Measurements from ENCODE around the gene GATD1. TPM values are rescaled to one million over a fixed set of nuclear protein-coding genes. Genes with fewer than 3 reads are reported as not detected.
A peak's percentile ranks its signal among the peaks of the same experiment; 100 is the strongest.

GATD1 gene
- total RNA-seq, 1 donor from 2014 or later: 26.2 TPM

DNA sequence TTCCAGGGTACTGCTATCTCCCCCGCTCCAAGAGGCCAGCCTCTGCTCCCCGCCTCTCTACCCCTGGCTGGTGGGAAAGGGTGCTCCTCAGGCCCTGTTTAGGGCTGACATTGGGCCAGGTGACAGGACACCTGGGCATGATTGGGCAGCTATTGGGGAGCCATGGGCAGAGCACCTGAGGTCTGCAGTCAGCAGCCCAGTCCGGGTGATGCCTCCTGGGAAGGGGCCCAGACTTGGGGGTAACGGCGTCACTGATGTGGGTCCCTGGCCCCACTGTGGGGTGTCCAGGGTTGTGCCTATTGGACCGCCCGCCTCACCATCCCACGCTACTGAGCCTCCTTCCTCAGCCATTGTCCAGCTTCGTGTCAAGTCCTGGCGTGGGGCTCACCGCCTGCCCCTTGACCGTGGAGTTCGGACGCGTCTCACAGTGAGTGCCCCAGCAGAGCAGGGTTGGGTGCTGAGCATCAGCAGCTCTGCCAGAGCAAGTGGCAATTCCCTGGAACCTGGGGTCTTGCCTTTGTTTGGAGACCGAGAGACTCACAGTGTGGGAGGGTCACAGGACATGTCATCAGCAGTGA, 2.8 kb upstream of the GATD1 start:
- Histone ChIP-seq H3K4me3 (no peak overlapping the region), H3K27ac (replicated peaks) (no peak overlapping the region), H3K4me1 (peaks cover 50% of the 10 kb centered on the region), H3K9me3 (replicated peaks) (no peaks in the 10 kb centered on the region), H3K27me3 (ENCODE audit: low read depth) (no peaks in the 10 kb centered on the region), H3K36me3 (no peaks in the 10 kb centered on the region)
- TF ChIP-seq, protein P1, sequence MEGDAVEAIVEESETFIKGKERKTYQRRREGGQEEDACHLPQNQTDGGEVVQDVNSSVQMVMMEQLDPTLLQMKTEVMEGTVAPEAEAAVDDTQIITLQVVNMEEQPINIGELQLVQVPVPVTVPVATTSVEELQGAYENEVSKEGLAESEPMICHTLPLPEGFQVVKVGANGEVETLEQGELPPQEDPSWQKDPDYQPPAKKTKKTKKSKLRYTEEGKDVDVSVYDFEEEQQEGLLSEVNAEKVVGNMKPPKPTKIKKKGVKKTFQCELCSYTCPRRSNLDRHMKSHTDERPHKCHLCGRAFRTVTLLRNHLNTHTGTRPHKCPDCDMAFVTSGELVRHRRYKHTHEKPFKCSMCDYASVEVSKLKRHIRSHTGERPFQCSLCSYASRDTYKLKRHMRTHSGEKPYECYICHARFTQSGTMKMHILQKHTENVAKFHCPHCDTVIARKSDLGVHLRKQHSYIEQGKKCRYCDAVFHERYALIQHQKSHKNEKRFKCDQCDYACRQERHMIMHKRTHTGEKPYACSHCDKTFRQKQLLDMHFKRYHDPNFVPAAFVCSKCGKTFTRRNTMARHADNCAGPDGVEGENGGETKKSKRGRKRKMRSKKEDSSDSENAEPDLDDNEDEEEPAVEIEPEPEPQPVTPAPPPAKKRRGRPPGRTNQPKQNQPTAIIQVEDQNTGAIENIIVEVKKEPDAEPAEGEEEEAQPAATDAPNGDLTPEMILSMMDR (IDR thresholded peaks at IDR 0.05; ENCODE audit: borderline replicate concordance): no peak
- DNase-seq: no peak
- intact Hi-C loops (cut with micrococcal nuclease): no loop called here

DNA sequence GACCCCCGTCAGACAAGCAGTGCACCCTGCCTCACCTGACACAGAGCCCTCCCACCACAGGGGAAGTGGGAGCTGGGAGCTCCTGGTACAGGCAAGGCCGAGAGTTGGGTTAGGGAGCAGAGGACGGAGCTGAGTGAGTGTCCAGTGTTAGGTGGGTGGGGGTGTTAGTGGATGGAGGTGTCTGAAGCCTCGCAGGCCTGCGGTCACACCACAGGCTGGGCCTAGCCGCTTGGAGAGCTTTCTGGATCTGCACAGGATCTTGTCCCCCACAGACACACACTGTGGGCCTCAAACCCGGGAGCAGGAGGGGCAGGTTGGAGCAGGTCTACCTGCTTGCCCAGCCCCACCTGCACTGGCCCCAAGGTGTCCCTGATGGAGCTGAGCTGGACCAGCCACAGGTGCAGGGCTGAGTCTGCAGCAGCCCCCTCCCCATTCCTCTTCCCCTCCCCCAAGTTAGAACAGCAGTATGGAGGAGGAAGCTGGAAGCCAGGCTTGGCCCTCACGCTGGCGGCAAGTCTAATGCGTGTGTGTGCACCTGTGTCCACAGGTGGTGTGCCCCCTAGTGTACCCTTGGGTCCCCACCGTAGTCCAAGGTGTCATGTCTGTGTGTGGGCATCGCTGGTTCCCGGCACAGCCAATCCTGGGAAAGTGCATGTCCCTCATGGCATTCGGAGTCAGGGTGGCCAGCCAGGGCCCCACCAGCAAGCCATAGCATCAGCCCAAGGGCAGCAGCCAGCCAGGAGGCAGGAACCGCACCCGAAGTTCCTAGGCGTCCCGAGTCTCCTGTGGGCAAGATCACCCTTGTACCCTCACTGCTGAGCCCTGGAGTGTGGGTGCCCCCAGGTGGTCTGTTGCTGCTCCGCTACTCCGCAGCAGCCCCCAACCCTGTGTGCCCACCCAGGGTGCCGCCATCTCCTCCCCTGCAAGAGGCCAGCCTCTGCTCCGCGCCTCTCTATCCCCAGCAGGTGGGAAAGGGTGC, 2.0 kb upstream of the GATD1 start:
- intact Hi-C loops (cut with micrococcal nuclease): no loop called here
- H3K27ac ChIP-seq (replicated peaks): no peak overlapping the region
- H3K4me1 ChIP-seq: peaks cover 55% of the 10 kb centered on the region
- no peaks in the 10 kb centered on the region for H3K27me3 ChIP-seq (ENCODE audit: low read depth)
- H3K4me3 ChIP-seq: no peak overlapping the region
- DNase-seq: no peak
- TF ChIP-seq, protein P1 (IDR thresholded peaks at IDR 0.05; ENCODE audit: borderline replicate concordance): no peak
- no peaks in the 10 kb centered on the region for H3K9me3 ChIP-seq (replicated peaks)
- H3K36me3 ChIP-seq: no peaks in the 10 kb centered on the region

DNA sequence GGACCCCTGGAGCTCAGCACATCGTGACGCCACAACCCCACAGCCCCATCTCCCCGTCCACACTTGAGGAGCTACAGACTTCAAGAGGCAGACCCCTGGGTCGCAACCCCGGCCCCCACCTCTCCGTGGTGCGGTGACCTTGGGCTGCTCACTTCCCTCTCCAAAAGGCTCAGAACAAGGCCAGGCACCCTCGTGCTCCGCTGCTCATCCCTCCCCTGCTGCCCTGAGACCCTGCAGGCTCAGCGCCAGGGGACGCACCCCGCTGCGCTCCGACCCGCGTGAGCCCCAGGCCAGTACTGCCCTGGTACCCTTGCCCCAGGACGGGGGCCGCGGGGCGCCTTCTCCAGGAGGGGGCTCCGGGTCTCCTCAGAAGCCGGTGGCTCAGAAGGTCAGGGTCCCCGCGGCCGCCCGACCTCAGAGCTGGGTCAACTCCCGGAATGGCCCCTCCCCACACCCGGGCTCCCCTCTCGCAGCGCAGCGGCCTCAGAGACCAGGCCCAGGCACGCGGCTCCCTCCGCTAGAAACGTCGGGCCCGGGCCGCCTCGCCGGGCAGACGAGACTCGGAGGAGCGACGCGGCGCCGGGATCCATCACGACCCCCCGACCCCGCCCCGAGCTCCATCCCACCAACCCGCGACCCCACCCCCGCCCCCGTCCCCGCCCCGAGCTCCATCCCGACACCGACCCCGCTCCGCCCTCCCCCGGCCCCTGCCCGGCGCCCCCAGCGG, 563 bp downstream of the GATD1 start:
- Histone ChIP-seq H3K27me3 (ENCODE audit: low read depth) (no peaks in the 10 kb centered on the region), H3K36me3 (peaks cover 20% of the 10 kb centered on the region), H3K4me3 (peak overlapping the region; percentile 94), H3K9me3 (replicated peaks) (no peaks in the 10 kb centered on the region), H3K4me1 (peaks cover 54% of the 10 kb centered on the region), H3K27ac (replicated peaks) (peak overlapping the region; percentile 87)
- intact Hi-C loops (cut with micrococcal nuclease): no loop called here
- TF ChIP-seq, protein P1 (IDR thresholded peaks at IDR 0.05; ENCODE audit: borderline replicate concordance): no peak
- no peak for DNase-seq

DNA sequence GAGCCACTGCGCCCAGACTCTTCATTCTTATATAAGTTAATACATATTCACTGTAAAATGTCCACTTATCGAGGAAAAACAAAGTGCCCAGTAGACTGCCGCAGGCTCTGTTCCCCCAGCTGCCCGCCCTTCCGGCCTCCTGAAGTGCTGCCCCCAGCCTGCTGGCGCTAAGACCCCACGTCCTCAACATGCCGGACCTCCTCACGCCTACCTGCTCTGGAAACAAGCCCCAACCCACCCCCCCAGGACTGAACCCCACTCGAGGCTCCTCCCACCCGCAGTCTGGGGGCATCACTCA, 1.1 kb downstream of the GATD1 start:
- Histone ChIP-seq H3K27me3 (ENCODE audit: low read depth) (no peaks in the 10 kb centered on the region), H3K9me3 (replicated peaks) (no peaks in the 10 kb centered on the region), H3K4me1 (peaks cover 54% of the 10 kb centered on the region), H3K4me3 (peak overlapping the region; percentile 94), H3K36me3 (peaks cover 26% of the 10 kb centered on the region), H3K27ac (replicated peaks) (no peak overlapping the region)
- intact Hi-C loops (cut with micrococcal nuclease): no loop called here
- TF ChIP-seq, protein P1 (IDR thresholded peaks at IDR 0.05; ENCODE audit: borderline replicate concordance): no peak
- no peak for DNase-seq

DNA sequence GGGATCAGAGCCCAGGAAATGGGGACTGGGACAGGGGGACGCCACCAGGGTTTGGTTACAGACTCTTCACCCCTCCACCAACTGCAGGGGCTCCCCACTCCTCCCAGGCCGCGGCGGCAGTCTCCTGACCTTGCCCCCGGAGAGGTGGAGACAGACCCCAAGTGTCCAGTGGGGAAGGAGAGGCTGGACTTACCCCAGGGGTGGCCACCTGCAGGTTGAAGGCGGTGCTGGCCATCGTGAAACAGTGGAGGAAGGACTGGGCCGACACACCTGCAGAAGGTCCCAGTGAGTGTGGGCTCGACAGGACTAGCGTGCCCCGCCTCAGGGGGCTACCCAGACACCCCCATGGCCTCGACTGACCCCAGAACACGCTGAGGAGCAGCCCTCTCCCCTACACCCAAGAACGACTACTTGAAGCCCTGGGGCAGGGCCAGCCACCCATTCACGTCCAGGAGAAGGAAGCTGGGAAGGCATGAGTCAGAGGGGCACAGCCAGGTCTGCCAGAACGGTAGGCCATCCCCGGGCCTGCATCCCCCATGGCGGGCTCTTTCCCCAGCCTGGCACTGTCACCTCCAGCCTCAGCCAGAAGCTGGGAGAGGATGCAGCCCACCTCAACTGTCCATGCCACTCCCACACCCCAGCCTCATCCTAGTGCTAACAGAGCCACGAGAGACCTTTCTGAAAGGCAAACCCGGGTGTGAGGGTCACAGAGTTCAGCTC, 2.3 kb downstream of the GATD1 start:
- TF ChIP-seq, protein P1 (IDR thresholded peaks at IDR 0.05; ENCODE audit: borderline replicate concordance): no peak
- intact Hi-C loops (cut with micrococcal nuclease): no loop called here
- Histone ChIP-seq H3K27me3 (ENCODE audit: low read depth) (no peaks in the 10 kb centered on the region), H3K9me3 (replicated peaks) (no peaks in the 10 kb centered on the region), H3K36me3 (peaks cover 37% of the 10 kb centered on the region), H3K27ac (replicated peaks) (no peak overlapping the region), H3K4me1 (peaks cover 54% of the 10 kb centered on the region), H3K4me3 (peak overlapping the region; percentile 94)
- no peak for DNase-seq

Measured in left ventricle myocardium inferior (tissue), 1 donor.